GOT3 (cell line): ENCODE data around the gene IPO8.

Experiments
- DNase-seq: peaks from one replicate; lab custom pipeline; 2025; ENCODE audit warnings: mixed read lengths; lab: John Stamatoyannopoulos, UW

IPO8 gene

DNA sequence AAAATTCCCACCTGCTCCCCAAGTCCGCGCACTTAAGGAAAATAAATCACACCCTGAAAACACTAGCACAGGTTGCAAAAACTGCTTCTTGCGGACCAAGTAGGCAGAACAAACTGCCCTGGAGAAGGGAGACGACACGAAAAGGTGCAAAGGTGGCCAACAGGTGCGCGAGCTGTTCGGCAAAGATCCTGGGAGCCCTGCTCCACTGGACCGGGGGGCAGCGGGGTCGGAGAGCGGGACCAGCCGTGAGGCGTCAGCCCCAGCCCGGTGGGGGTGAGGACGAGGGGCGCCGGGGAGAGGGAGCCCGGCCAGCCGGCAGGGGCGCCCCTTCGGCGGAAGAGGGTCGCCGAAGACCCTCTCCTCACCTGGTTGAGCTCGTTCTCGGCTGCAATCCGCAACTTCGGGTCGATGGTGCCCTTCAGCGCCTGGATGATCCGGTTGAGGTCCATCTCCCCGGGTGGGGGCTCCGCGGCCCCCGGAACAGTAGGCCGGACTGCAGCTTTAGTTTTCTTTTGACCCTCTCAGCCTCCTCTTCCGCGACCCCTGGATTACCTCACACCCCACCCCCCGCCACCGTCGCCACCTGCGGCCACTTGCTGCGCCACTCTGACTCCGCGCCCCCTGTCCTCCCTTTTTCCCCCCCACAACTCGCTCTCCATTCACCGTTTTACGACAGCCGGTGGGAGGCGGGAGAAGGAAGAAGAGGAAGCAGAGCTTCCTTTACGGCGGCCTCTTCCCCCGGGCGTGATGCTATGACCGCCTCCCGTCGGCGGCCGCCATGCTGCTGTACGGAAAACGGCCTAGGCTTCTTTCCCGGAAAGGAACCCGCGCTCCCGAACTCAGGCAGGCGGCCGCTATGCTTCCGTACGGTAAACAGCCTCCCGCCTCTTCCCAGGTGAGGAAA is at the start of gene IPO8:
TSS of gene IPO8 (minus strand) at position 671 of the 904 bp plus-strand sequence. CDS start at position 449, 222 bp downstream.
- peak; percentile 57 for DNase-seq

DNA sequence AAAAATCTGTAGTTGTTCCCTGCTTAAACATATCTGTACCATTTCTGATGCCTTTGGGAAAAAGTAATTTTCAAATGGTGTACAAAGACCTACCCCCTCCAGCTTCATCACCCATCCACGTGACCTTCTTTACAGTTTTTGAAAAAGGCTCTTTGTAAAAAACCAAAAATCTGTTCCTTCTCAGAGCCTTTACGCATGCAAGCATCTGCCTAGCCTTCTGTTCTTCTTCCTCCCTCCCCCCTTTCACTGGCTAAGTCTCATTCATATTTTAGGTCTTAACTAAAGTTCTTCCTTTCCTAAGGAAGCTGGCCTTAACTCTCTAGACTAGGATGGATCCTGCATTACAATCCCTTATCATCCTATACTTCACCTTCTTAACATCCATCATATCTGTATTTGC is 48.7 kb upstream of the IPO8 start:
- no peak for DNase-seq

DNA sequence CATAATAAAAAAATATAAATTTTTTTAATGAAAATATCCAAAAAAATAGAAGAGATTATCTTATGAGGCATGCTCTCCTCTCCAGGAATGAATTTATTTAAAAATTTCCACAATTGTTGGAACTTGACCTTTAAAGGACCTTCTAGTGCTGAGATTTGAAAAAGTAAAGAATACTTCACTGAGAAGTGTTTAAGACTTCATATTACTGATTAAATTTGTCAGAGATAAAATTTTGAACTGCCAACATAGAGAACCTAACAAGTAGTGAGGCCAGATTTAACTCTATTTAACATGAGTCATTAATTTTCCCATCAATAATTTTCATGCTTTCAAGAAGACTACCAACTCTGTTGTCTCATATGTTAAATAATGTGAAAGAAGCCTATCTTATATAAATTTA is 44.6 kb upstream of the IPO8 start:
- no peak for DNase-seq

DNA sequence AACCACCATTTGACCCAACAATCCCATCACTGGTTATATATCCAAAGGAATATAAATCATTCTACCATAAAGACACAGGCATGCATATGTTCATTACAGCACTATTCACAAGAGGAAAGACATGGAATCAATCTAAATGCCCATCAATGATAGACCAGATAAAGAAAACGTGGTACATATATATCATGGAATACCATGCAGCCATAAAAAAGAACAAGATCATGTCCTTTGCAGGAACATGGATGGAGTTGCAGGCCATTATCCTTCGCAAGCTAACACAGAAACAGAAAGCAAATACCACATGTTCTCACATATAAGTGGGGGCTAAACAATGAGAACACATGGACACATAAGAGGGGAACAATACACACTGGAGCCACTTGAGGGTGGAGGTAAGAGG is 43.4 kb upstream of the IPO8 start:
- DNase-seq = no peak

DNA sequence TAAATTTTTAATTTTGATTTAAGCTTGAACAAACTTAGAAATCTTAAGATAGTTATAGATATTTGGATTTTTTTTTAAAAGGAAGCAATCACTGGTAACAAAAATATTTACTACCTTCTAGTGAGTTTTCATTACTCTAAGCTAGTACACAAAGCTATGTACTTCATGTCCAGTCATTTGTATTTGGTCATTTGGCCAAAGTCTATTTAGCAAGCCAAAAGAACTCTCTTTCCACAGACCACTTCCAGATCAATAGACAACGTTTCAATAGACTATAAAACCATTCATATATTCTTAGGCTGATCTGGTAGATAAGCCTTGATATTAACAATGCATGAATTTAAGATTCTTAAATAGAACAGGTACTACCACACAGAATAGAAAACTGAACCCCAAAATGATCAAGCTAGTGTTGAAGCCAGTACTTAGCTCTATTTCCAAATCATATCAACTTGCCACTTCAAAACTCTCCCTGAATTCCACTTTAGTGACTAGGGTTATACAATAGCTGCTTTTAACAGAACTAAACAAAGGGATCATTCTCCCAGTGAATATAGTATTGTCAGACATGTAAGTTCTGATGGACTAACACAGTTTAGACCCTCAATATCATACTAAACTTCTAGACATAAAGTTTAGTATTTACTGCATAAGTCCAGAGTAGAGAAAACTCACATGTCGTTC is 37.4 kb upstream of the IPO8 start:
- DNase-seq = no peak

DNA sequence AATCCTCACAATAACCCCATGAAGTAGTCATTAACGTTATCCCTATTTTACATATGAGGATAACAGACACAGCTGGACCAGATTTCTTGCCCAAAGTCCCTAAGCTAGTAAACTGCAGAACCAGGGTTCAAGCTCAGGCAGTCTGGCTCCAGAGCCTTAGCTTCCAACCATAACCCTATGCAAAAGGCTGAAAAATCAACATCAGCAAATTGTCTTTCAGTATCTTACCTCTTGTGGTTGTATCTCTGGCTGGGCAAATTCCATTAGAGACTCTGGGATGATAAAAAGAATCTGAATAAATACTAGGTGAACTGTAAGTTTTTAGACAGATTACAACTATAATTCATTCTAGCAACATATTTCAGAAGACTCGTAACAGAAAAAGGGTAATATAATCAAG is 34.3 kb upstream of the IPO8 start:
- DNase-seq = no peak

DNA sequence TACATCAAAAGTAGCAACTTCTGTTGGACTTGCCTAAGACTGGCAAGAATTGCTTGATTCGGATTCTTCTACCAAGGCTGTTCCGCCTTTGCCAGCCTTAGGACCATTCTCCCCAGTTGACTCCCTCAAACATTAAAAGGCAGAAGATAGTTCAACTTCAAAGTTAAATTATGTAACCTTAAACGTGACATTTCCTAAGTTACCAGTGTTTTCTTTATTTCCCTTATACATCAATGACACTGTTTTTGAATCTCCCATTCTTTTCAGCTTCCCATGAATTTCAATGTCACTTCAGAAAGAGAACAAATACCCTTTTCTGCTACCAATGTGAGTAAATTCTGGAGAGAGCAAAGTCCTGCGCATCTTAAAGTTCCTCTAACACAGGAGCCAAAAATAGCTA is 33.9 kb upstream of the IPO8 start:
- no peak for DNase-seq

DNA sequence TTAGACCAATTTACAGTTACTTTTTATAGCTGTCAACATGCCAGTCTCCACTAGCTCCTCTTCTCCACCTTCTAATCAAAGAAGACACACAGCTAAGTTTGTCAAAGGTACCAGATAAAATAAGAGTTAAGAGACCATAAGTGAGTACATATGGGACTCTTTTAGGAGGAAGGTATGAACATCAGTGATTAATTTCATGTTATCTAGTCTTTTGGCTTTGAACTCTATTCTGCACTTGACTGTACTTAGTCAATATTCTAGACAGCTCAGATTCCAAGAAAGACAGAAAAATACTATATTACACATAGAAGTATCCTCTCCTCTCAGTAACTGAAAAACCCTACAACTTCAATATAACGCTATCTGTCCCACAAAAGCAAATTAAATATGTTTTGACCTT is 31.0 kb upstream of the IPO8 start:
- no peak for DNase-seq

DNA sequence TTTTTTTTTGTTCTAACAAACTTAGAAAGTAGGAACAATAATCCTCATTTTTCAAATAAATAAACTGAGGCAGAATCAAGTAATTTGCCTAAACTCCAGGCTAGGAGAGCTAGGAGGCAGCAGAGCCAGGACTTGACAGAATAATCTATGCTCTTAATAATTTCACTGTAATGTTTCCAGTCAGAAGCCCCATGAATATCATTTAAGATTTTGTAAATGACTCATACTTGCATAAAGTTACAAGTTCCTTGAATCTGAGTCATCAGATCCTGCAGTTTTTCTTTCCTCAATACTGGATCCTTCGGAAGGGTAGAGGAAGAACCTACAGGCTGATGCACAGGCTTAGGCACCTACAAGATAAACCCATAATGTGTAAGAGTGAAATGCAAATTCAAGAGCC is 30.1 kb upstream of the IPO8 start:
- DNase-seq = no peak

DNA sequence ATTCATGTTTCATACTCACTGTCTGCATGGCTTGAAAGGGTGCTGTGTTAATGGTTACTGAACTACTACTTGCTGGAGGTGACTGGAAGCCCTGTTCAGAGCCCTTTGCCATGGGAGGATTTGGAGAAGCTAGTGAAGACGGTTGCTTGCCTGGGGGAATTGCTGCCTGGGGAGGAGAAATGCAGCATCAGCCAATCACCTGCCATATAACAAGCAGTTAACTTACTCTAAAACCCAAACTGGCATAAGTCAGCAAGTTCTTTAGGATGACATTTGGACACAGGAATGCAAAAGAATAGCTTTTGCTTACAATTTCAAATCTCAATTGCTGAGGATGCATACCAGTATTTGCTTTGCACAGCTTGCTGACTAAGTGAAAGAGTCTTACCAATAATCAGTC is 23.4 kb upstream of the IPO8 start:
- DNase-seq = no peak

DNA sequence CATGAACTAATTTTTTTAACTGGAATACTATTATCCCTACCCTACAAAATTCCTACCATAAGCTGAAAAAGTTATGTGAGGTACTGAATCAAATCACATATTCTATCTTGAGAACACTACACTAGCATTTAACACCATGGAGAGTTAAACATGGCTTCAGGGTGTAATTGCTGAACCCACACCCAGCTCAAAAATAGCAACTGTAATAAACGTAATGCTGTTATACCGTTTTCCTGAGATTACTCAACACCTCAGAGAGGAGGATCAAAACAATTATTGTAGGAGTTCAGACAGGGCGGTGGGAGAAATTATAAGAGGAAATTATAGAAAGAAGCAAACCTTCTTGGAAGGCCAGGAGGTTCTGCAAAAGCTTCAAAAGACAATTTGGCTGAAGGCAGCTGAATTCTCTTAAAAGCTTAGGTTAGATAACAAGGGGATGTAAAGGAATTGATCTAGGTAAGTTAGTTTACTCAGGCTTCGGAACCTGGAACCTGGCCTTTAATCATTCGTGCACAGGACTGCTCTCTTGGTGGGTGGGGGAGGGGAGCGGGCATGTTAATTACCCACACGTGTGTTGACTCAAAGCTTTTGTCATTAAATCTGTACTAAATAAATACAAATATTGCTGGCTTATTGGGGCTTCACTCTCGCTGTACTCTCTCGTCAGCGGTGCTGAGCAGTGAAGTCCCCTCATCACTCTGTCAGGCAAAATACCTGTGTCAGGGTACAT is 12.1 kb upstream of the IPO8 start:
- no peak for DNase-seq

DNA sequence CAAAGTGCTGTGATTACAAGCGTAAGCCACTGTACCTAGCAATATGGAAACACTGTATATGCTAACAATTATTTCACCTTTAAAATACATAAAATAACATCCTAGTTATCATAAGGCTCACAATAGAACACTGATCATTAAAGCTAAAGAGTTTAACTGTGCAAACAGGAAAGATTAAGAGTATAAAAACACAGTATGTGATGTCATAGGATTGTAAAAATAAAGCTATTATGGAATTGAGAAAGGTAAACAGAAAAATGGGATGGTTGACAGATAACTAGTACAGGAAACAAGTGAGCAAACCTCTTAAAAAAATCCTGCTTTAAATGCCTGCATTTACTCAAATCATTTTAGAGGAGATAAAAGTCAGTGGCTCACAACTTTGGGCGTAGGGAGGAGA is 10.8 kb upstream of the IPO8 start:
- no peak for DNase-seq

DNA sequence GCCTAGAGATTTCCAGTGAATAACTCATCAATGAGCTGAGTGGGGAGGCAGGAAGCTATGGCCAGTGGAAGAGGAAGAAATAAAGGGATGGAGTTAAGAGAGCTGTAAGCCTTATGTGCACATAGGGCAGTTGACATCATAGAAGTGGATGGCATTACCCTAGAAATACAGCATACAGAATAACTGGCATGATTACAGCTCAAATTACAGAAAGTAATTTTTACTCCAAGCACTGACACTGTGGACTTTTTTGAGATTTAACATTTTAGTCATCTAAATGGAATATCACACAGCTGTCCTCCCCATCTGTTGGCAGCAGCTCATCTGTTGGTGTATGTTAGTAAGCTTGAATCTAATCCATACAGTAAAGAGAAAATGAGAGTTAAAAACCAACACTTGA is 5.4 kb upstream of the IPO8 start:
- DNase-seq = no peak

DNA sequence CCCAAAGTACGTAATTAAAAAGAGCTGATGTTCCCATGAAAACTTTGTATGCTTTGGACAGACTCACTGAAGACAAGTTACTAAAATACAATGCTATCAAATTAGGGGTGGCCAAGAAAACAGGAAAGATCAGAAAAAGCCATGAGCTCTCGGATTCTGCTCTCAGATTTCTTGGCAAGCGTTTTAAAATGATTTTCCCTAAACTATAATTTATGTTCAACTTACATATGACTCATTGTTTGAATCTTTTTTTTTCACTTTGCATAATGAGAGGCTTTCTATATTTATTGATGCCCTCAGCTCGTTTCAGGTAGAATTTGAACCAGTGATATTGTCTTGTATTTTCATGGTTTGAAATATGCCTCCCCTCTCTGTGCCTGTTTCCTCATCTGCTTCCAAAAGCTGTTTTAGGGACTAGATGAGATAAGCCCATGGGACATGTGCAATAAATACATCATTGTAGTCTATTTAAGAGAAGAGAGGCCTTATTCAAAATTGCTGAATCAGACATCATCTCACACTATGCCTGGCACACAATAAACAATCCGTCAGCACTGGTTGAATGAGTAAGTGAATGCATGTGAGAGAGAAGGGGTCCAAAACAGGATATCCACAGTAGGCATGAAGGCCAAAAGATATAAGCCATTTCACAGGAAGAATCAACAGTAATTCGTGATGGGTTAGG is 4.7 kb upstream of the IPO8 start:
- no peak for DNase-seq

DNA sequence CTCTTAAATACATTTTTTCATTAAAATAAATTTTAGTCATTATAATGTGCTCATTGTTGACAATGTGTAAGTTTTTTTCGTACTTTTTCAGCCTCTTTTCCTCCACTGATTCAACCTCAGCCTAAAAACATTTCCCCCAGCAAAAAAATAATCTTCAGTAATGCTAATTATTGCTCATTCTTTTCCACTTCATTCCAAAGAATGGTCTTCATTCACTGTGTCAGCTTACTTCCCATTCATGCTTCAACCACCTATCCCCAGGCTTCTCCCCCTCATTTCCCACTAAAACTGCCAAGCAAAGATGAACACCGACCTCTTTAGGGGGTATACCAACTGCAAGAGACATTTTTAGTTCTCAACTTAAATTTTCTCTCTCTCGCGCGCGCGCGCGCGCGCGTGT is 2.7 kb upstream of the IPO8 start:
- DNase-seq = no peak

DNA sequence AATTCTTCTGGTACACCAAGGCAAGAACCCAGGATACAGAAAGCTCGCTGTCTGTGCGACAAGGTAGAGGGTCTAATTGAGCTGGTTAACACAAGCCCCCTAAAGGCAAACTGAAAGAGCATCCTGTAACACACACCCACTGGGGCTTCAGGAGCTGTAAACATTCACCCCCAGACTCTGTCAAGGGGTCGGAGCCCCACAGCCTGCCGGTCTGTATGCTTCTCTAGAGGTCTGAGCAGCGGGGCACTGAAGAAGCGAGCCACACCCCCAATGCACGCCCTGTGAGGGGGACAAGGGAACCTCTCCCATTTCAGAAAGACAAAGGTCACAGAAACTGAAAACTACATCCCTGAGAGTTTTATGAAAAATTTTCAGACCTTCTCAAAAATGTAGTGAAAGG is 1.3 kb upstream of the IPO8 start:
- DNase-seq = no peak

DNA sequence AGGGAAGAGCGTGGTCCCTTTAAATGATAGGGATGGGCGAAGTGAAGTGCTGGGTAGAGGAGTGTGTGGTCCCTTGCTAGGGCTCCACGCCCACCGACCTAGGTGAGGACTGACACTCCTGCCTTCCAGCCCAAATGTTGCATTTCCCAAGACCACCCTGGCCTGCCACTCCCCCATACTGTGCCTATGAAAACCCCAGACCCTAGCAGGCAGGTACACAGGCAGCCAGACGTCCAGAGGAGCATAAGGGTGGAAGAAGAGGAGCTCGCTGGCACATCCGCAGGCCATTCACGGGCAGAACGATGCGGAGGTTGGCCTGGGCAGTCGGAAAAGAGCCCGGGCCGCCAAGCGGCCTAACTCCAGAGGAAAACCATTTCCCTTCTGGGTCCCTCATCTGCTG is 817 bp upstream of the IPO8 start:
- DNase-seq = no peak

DNA sequence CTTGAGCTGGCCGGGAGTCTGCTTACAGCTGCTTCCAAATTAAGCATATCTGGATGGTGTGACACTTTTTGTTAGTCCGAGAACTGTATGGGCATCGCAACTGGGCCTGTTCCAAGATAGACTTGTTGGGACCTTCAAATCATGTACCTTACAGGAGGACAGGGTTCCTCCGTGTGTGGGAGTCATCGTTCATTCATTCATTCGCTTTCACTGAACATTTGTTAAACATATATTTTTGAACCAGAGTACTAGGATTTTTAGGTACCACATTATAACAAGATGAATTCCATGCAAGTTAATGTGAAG is 387 bp upstream of the IPO8 start:
- DNase-seq = no peak

DNA sequence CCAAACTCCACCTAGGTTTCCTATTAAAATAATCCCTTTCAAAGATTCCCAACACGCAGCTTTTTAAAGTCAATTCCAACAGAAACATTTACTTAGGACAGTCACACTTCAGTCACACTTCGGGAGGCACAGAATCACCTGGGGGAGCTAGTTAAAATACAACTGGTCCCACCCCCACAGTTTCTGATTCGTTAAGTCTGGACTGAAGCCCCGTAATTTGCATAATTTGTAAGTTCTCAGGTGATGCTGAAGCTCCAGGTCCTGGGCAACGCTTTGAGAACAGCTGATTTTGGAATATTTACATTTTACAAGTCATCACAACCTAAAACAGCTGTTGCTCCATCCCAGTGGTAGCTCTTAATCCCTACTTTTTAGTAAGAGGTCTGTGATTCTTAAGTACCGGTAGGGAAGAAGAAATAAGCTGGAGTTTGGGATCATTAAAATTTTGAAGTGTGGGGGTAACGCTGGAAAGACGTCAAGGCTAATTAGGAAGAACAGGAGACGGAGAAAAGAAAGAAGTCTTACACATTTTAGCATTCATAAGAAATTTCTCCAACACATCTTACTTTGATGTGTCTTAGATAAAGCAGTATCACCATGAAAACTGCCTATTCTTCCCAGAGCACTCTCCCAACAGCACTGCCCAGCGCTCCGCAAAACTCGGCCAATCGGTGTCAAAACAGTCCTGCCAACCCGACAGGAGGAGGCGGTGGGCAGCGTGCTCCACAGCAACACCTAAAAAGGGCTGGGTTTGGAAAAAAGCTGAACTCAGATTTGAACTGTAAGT is 1.1 kb downstream of the IPO8 start:
- DNase-seq = no peak

DNA sequence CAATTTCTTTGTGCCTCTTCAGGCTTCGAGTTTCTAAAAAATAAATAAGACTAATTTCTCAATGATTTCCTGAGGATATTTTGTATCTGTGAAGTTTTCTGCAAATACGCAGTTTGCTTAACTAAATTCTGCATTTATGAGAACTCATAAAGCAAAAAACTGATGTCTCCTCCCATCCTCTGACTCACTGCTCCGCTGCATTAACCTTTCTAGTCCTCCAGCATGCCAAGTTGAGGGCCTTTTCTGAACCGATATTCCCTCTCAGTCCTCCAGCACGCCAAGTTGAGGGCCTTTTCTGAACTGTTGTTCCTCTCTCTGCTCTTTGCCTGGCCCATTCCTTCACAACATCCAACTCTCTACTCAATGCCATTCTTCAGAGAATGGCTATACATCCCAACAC is 3.2 kb downstream of the IPO8 start:
- DNase-seq = no peak

DNA sequence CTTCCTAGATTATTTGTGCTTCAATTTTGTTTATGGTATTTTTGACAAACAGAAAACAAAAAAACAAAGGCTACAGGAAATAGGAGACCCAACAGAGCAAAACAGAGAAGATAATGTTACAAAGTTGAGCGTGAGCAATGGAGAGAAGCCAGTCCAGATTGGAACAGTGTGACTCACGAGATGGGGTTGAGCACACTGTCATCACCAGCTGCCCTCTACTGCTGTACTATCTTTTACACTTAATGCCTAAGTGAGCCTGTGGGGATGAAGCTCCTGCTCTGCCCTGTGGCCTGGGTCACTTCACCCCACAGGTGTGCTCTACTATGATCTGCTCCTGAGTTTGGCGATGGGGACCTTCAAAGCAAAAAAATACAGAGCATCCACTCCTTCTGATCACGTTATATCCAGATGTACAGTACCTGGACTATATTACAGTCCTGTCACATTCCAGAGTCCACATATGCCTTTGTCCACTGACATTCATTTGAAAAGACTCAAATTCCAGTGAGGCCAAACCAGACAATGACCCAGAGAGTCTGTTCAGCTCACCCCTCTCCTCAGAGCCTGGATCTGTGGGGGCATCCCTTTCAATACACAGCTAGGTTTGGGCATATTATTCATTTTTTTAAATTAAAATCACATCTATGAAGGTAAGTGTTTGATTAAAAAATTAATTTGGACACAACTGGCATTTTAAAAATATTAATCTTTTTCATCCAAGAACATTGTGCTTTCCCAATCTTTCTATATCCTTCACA is 4.4 kb downstream of the IPO8 start:
- no peak for DNase-seq
